Right renal pelvis (tissue), 4 donors: ENCODE data around the gene FAT1. TPM values are rescaled to one million over a fixed set of nuclear protein-coding genes. Genes with fewer than 3 reads are reported as not detected.
A peak's percentile ranks its signal among the peaks of the same experiment; 100 is the strongest.

Experiments
- DNase-seq, 4 donors: peaks; one replicate each; pipeline ENCODE4 v3.0.0-alpha.2; 2013; ENCODE audit warnings: low read depth in 4 of 4, low spot score in 3 of 4, missing footprints in 1 of 4
- polyA plus RNA-seq, 4 donors: library from polyadenylated mRNA; unstranded; fragments of 120-200 nt; gene quantifications; one replicate each; pipeline ENCODE4 v1.2.1, GENCODE V29; 2013; ENCODE audit not compliant: insufficient read length in 4 of 4

The FAT1 gene
- polyA plus RNA-seq, 4 donors: 243 to 255 (median 246) TPM

- peak; percentile 72 to 85 (median 76) for DNase-seq
Measured at GRCh38 chr4:186725469-186726425, 2.1 kb upstream of the FAT1 start.

- DNase-seq: peak in 1 of 4 donors; percentile 41
Measured at GRCh38 chr4:186724864-186725468, 1.3 kb upstream of the FAT1 start.

GRCh38 chr4:186724058-186724863, 605 bp upstream of the FAT1 start:
- DNase-seq: peak; percentile 26 to 65 (median 46)

GRCh38 chr4:186722796-186723291, 812 bp downstream of the FAT1 start:
- peak in 1 of 4 donors; percentile 37 for DNase-seq

GRCh38 chr4:186719925-186720694, 3.5 kb downstream of the FAT1 start:
- DNase-seq: no peak

GRCh38 chr4:186717556-186717955, 6.1 kb downstream of the FAT1 start:
- DNase-seq: no peak

GRCh38 chr4:186715077-186715476, 8.6 kb downstream of the FAT1 start:
- no peak for DNase-seq

GRCh38 chr4:186714006-186714675, 9.5 kb downstream of the FAT1 start:
- DNase-seq: no peak

- no peak for DNase-seq
Measured at GRCh38 chr4:186712690-186713089, 11.0 kb downstream of the FAT1 start.

- DNase-seq: no peak
Measured at GRCh38 chr4:186710521-186711119, 13.0 kb downstream of the FAT1 start.

- no peak for DNase-seq
Measured at GRCh38 chr4:186709517-186709916, 14.1 kb downstream of the FAT1 start.

GRCh38 chr4:186708554-186708953, 15.1 kb downstream of the FAT1 start:
- DNase-seq: no peak

- no peak for DNase-seq
Measured at GRCh38 chr4:186707996-186708395, 15.7 kb downstream of the FAT1 start.

GRCh38 chr4:186707574-186707973, 16.1 kb downstream of the FAT1 start:
- DNase-seq: no peak

- DNase-seq: no peak
Measured at GRCh38 chr4:186704057-186704456, 19.6 kb downstream of the FAT1 start.

GRCh38 chr4:186703510-186703909, 20.1 kb downstream of the FAT1 start:
- no peak for DNase-seq

GRCh38 chr4:186702940-186703339, 20.7 kb downstream of the FAT1 start:
- DNase-seq: no peak

GRCh38 chr4:186702297-186702696, 21.4 kb downstream of the FAT1 start:
- DNase-seq: no peak

GRCh38 chr4:186701788-186702187, 21.9 kb downstream of the FAT1 start:
- DNase-seq: no peak
